HepG2 (cell line): ENCODE data around the gene TSC22D2. TPM values are rescaled to one million over a fixed set of nuclear protein-coding genes. Genes with fewer than 3 reads are reported as not detected.

ENCODE experiments used
- ATAC-seq: fragments of 200-7000 bp; cut with Tn5 transposase; 3 replicates; pipeline ENCODE4 v1.9.1; 2020; ENCODE audit warnings: mild to moderate bottlenecking, moderate library complexity
- BruUV-seq: library from RNA; stranded (reverse); fragments of 400-500 nt; replicated peaks from 2 replicates; lab custom pipeline; 2021; lab: Mats Ljungman, UMichigan
- CTCF ChIA-PET: fragments of 300-600 bp; formaldehyde crosslinking; extraction: SDS; loops from one replicate; lab custom pipeline; 2021; ENCODE audit warnings: low total read pairs, inconsistent platforms, low intra/inter-chr PET ratio; lab: Yijun Ruan, JAX
- POLR2A ChIA-PET: fragments of 350-600 bp; sonication (Branson Sonifier 250); formaldehyde crosslinking; loops from one replicate; lab custom pipeline; 2020; ENCODE audit warnings: antibody characterized with exemption, inconsistent platforms; lab: Yijun Ruan, JAX
- DNase-seq: peaks from one replicate; pipeline ENCODE4 v3.0.0-alpha.2; 2015; ENCODE audit warnings: low spot score
- FAIRE-seq: peaks from 3 replicates; lab custom pipeline; 2011; peaks lifted over from hg19 to GRCh38; lab: Jason Lieb, UNC
- H2AFZ ChIP-seq: one replicate; pipeline ENCODE4 v1.6.1; 2011; ENCODE audit warnings: low read length, inconsistent platforms
- H3K27ac ChIP-seq: fragments of 300-600 bp; 3 replicates; pipeline ENCODE4 v1.8.0; 2011; ENCODE audit warnings: mixed run types, mild to moderate bottlenecking, mixed read lengths, low read length, inconsistent platforms; ENCODE audit not compliant: insufficient read depth; ENCODE audit errors: extremely low read length
- H3K27me3 ChIP-seq, 2 experiments: fragments of 200-600 bp in 1 of 2; 2 replicates in 1 of 2; 3 replicates in 1 of 2; pipeline versions ENCODE4 v1.6.0 to v1.8.0; 2011; ENCODE audit warnings: low read length in 2 of 2, mild to moderate bottlenecking in 2 of 2, moderate library complexity in 2 of 2, inconsistent platforms in 1 of 2; ENCODE audit not compliant: insufficient read depth in 2 of 2, control insufficient read depth in 1 of 2
- H3K36me3 ChIP-seq, 2 experiments: fragments of 200-600 bp in 1 of 2; replicated peaks in 1 of 2; 2 replicates in 1 of 2; 3 replicates in 1 of 2; pipeline versions ENCODE4 v1.5.1 to v1.8.0; 2011; ENCODE audit warnings: low read length in 2 of 2, inconsistent platforms in 1 of 2; ENCODE audit not compliant: insufficient read depth in 2 of 2, control insufficient read depth in 1 of 2
- H3K4me1 ChIP-seq: 2 replicates; pipeline ENCODE4 v1.5.1; 2012; ENCODE audit warnings: low read length, inconsistent platforms; ENCODE audit not compliant: insufficient read depth
- H3K4me2 ChIP-seq: 2 replicates; pipeline ENCODE4 v1.6.0; 2011; ENCODE audit warnings: low read depth, low read length, inconsistent platforms
- H3K4me3 ChIP-seq, 3 experiments: fragments of 200-600 bp in 1 of 3; sonication (generic), shearing (Covaris generic) in 1 of 3; replicated peaks in 1 of 3; 2 replicates each; pipeline ENCODE4 v1.5.1; 2011 to 2016; ENCODE audit warnings: low read length in 3 of 3, inconsistent platforms in 2 of 3, low read depth in 2 of 3, mild to moderate bottlenecking in 2 of 3, control low read depth in 1 of 3, mixed read lengths in 1 of 3; ENCODE audit not compliant: insufficient read depth in 1 of 3
- H3K79me2 ChIP-seq: one replicate; pipeline ENCODE4 v1.6.1; 2011; ENCODE audit warnings: low read length, inconsistent platforms; ENCODE audit not compliant: insufficient read depth
- H3K9ac ChIP-seq: 2 replicates; pipeline ENCODE4 v1.6.0; 2011; ENCODE audit warnings: mild to moderate bottlenecking, low read depth, low read length, inconsistent platforms; ENCODE audit not compliant: insufficient read depth
- H3K9me3 ChIP-seq: 2 replicates; pipeline ENCODE4 v1.5.1; 2012; ENCODE audit warnings: mild to moderate bottlenecking, low read length
- H4K20me1 ChIP-seq: 2 replicates; pipeline ENCODE4 v1.6.0; 2011; ENCODE audit warnings: inconsistent platforms, mild to moderate bottlenecking, low read length, moderate library complexity; ENCODE audit not compliant: insufficient read depth
- HCFC1 ChIP-seq: fragments of 150-350 bp; IDR thresholded peaks from 2 replicates; pipeline ENCODE4 v1.6.1; 2014; ENCODE audit warnings: low read depth, low read length
- HOXA5 ChIP-seq: sonication (generic); formaldehyde crosslinking; IDR thresholded peaks from 2 replicates; pipeline ENCODE4 v1.4.0; 2020; ENCODE audit warnings: missing genetic modification reagents
- POGZ ChIP-seq: sonication (generic); formaldehyde crosslinking; IDR thresholded peaks from 2 replicates; pipeline ENCODE4 v1.4.0; 2020; ENCODE audit warnings: mild to moderate bottlenecking, missing genetic modification reagents
- TAF15 ChIP-seq: fragments of 200-400 bp; formaldehyde crosslinking; IDR thresholded peaks from one replicate; pipeline ENCODE4 v1.6.1; 2018; ENCODE audit warnings: mild to moderate bottlenecking, low read depth, low read length; ENCODE audit not compliant: poor library complexity, severe bottlenecking
- ZBTB20 ChIP-seq: sonication (generic); formaldehyde crosslinking; IDR thresholded peaks from 2 replicates; pipeline ENCODE4 v1.8.1; 2023; ENCODE audit warnings: missing genetic modification reagents, low read depth, mild to moderate bottlenecking, borderline replicate concordance
- ZNF530 ChIP-seq: sonication (generic); formaldehyde crosslinking; IDR thresholded peaks from 2 replicates; pipeline ENCODE4 v1.5.0; 2020; ENCODE audit warnings: low read depth, mild to moderate bottlenecking, missing genetic modification reagents
- ZNF646 ChIP-seq: sonication (generic); formaldehyde crosslinking; IDR thresholded peaks from 2 replicates; pipeline ENCODE4 v1.9.0; 2021; ENCODE audit warnings: mild to moderate bottlenecking, missing genetic modification reagents
- WGBS: methylation state at CpG from one replicate; pipeline ENCODE4 v1.1.6; 2017; ENCODE audit warnings: low lambda C conversion rate; 5-methylcytosine and 5-hydroxymethylcytosine counted together
- in situ Hi-C: cut with HindIII; loops from 2 replicates; pipeline ENCODE4 v1.10.0; 2017; ENCODE audit warnings: low pct_unique_long_range_greater_than_20kb; ENCODE audit not compliant: extremely low pct_ligation_motif_present
- intact Hi-C: fragments of 100-400 bp; cut with micrococcal nuclease; formaldehyde crosslinking; loops from one replicate; pipeline ENCODE4 v1.10.0; 2022; ENCODE audit not compliant: unreplicated experiment
- polyA plus RNA-seq, 8 experiments: library from polyadenylated mRNA; depleted of rRNA in 3 of 8; stranded (reverse) in 7 of 8; unstranded in 1 of 8; fragments of >200 nt; fragmentation: Illumina TruSeq in 4 of 8; extraction: Trizol in 4 of 8; gene quantifications; 2 replicates each; pipeline versions ENCODE4 v1.2.1 to v1.2.3, GENCODE V29; 2011 to 2016; ENCODE audit warnings: low read depth in 4 of 8, missing spikeins in 1 of 8, mixed read lengths in 1 of 8; ENCODE audit not compliant: insufficient read depth in 1 of 8
- total RNA-seq, 5 experiments: library from RNA; depleted of rRNA; stranded (reverse); fragments of >200 nt; fragmentation: Illumina TruSeq; extraction: Trizol; gene quantifications; 2 replicates each; pipeline ENCODE4 v1.2.3, GENCODE V29; 2016; ENCODE audit warnings: low read depth in 1 of 5
- TF ChIP-seq, protein P1 (sequence below): sonication (generic); formaldehyde crosslinking; IDR thresholded peaks from 2 replicates; pipeline ENCODE4 v1.8.0; 2022; ENCODE audit warnings: mild to moderate bottlenecking, missing genetic modification reagents
- TF ChIP-seq, protein P2 (sequence below): IDR thresholded peaks from 2 replicates; pipeline ENCODE4 v1.6.1; 2016; ENCODE audit warnings: mild to moderate bottlenecking, missing biosample characterization, missing genetic modification reagents

TSC22D2 gene
- total and polyA plus RNA-seq, 2 of the 13 experiments (the other 11 are each of a cell fraction or from before 2014, with no cell fraction given), result 4.6 to 8.2 TPM

- ChIA-PET CTCF (no interaction called here), POLR2A (no interaction called here)
- no peak overlapping the region for H3K9ac ChIP-seq
- WGBS, result 98% methylated on average over 5 of the region's 5 CpGs
- H3K4me2 ChIP-seq, result no peak overlapping the region
- H3K36me3 ChIP-seq, result no peaks in the 10 kb centered on the region
- H3K4me3 ChIP-seq, result no peak overlapping the region
- no peaks in the 10 kb centered on the region for H3K9me3 ChIP-seq
- no TSS peak for BruUV-seq
- intact Hi-C loops (no loop called here), in situ Hi-C loops (no loop called here)
- H2AFZ ChIP-seq, result no peak overlapping the region
- no peak for DNase-seq
- H3K4me1 ChIP-seq, result no peaks in the 10 kb centered on the region
- ATAC-seq, result no peak
- FAIRE-seq, result no peak
- no peak overlapping the region for H3K27ac ChIP-seq
- TF ChIP-seq ZBTB20 (CRISPR knock-in tag), result no peak
- TF ChIP-seq, protein P1, sequence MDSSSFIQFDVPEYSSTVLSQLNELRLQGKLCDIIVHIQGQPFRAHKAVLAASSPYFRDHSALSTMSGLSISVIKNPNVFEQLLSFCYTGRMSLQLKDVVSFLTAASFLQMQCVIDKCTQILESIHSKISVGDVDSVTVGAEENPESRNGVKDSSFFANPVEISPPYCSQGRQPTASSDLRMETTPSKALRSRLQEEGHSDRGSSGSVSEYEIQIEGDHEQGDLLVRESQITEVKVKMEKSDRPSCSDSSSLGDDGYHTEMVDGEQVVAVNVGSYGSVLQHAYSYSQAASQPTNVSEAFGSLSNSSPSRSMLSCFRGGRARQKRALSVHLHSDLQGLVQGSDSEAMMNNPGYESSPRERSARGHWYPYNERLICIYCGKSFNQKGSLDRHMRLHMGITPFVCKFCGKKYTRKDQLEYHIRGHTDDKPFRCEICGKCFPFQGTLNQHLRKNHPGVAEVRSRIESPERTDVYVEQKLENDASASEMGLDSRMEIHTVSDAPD, result no peak
- TF ChIP-seq TAF15, result no peak
- no peak for TF ChIP-seq HOXA5 (CRISPR knock-in tag)
- TF ChIP-seq, protein P2, sequence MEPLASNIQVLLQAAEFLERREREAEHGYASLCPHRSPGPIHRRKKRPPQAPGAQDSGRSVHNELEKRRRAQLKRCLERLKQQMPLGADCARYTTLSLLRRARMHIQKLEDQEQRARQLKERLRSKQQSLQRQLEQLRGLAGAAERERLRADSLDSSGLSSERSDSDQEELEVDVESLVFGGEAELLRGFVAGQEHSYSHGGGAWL (CRISPR knock-in tag), result no peak
- TF ChIP-seq, all 625 proteins: peak for 0
- Histone ChIP-seq H4K20me1 (no peaks in the 10 kb centered on the region; the same call in 1 of the 2 replicates), H3K27me3 (no peaks in the 10 kb centered on the region), H3K79me2 (peaks cover 33% of the 10 kb centered on the region)
Measured at GRCh38 chr3:150433347-150433746, 25.2 kb downstream of the TSC22D2 start.

- no peak overlapping the region for H3K4me2 ChIP-seq
- H3K4me3 ChIP-seq, result no peak overlapping the region
- DNase-seq, result no peak
- H3K27ac ChIP-seq, result no peak overlapping the region
- H3K36me3 ChIP-seq, result no peaks in the 10 kb centered on the region
- H3K79me2 ChIP-seq, result peaks cover 31% of the 10 kb centered on the region
- no peaks in the 10 kb centered on the region for H3K9me3 ChIP-seq
- BruUV-seq, result no TSS peak
- no peak for ATAC-seq
- FAIRE-seq, result no peak
- 100% methylated on average over 4 of the region's 4 CpGs for WGBS
- intact Hi-C loops, result no loop called here
- no peaks in the 10 kb centered on the region for H3K27me3 ChIP-seq
- ChIA-PET CTCF (no interaction called here), POLR2A (no interaction called here)
- no peak overlapping the region for H2AFZ ChIP-seq
- H3K9ac ChIP-seq, result no peak overlapping the region
- H4K20me1 ChIP-seq, result no peaks in the 10 kb centered on the region; the same call in 1 of the 2 replicates
- in situ Hi-C loops, result no loop called here
- no peaks in the 10 kb centered on the region for H3K4me1 ChIP-seq
- TF ChIP-seq ZNF646 (CRISPR knock-in tag), result no peak
- TF ChIP-seq ZNF530 (CRISPR knock-in tag), result no peak
- no peak for TF ChIP-seq HCFC1
- TF ChIP-seq POGZ (CRISPR knock-in tag), result no peak
Measured at GRCh38 chr3:150434234-150434633, 26.1 kb downstream of the TSC22D2 start.
